Fibroblast of skin of abdomen (primary cell): ENCODE results near the gene COL19A1.

Experiments
- DNase-seq: peaks from one replicate; pipeline ENCODE4 v3.0.0-alpha.2; 2013

COL19A1 gene

GRCh38 chr6:70061546-70061945 is 195.2 kb downstream of the COL19A1 start:
- no peak for DNase-seq

- DNase-seq: no peak
Measured at GRCh38 chr6:70062010-70062409, 195.7 kb downstream of the COL19A1 start.

GRCh38 chr6:70072540-70073179 is 206.3 kb downstream of the COL19A1 start:
- no peak for DNase-seq

GRCh38 chr6:70073637-70074036 is 207.3 kb downstream of the COL19A1 start:
- no peak for DNase-seq

GRCh38 chr6:70079241-70079640 is 212.9 kb downstream of the COL19A1 start:
- no peak for DNase-seq

- DNase-seq: no peak
Measured at GRCh38 chr6:70080443-70081070, 214.2 kb downstream of the COL19A1 start.

GRCh38 chr6:70082830-70083229 is 216.5 kb downstream of the COL19A1 start:
- no peak for DNase-seq

- no peak for DNase-seq
Measured at GRCh38 chr6:70086806-70087205, 220.4 kb downstream of the COL19A1 start.

GRCh38 chr6:70094156-70094555 is 227.8 kb downstream of the COL19A1 start:
- DNase-seq: no peak

GRCh38 chr6:70099732-70100131 is 233.4 kb downstream of the COL19A1 start:
- no peak for DNase-seq

GRCh38 chr6:70103798-70104197 is 237.4 kb downstream of the COL19A1 start:
- DNase-seq: no peak

GRCh38 chr6:70107852-70108629 is 241.7 kb downstream of the COL19A1 start:
- DNase-seq: peak; percentile 54

- DNase-seq: peak; percentile 78
Measured at GRCh38 chr6:70110126-70111022, 244.0 kb downstream of the COL19A1 start.

- no peak for DNase-seq
Measured at GRCh38 chr6:70111737-70112136, 245.4 kb downstream of the COL19A1 start.

GRCh38 chr6:70112716-70113115 is 246.4 kb downstream of the COL19A1 start:
- no peak for DNase-seq

- DNase-seq: no peak
Measured at GRCh38 chr6:70113171-70113570, 246.8 kb downstream of the COL19A1 start.

- DNase-seq: no peak
Measured at GRCh38 chr6:70118670-70119069, 252.3 kb downstream of the COL19A1 start.

GRCh38 chr6:70119218-70119835 is 253.0 kb downstream of the COL19A1 start:
- DNase-seq: no peak

- no peak for DNase-seq
Measured at GRCh38 chr6:70124443-70124842, 258.1 kb downstream of the COL19A1 start.

- DNase-seq: peak; percentile 81
Measured at GRCh38 chr6:70124882-70125545, 258.7 kb downstream of the COL19A1 start.

GRCh38 chr6:70125602-70126001 is 259.2 kb downstream of the COL19A1 start:
- DNase-seq: no peak

- DNase-seq: no peak
Measured at GRCh38 chr6:70129341-70129740, 263.0 kb downstream of the COL19A1 start.
